ENCODE data around the gene CSMD2. TPM values are rescaled to one million over a fixed set of nuclear protein-coding genes. Genes with fewer than 3 reads are reported as not detected.

The CSMD2 gene
- total RNA-seq, 1 donor from 2014 or later: 2.6 TPM

- Mint-ChIP-seq H3K27me3 (ENCODE audit: insufficient read depth, low read depth) (peaks cover 2% of the 10 kb centered on the region), H3K4me1 (no peaks in the 10 kb centered on the region), H3K9me3 (peaks cover 12% of the 10 kb centered on the region), H3K4me3 (no peak overlapping the region), H3K27ac (no peak overlapping the region), H3K36me3 (no peaks in the 10 kb centered on the region)
- Histone ChIP-seq H4K20me1 (ENCODE audit: low read depth) (no peaks in the 10 kb centered on the region), H3K27me3 (no peaks in the 10 kb centered on the region), H3K4me2 (no peak overlapping the region), H3K4me1 (no peaks in the 10 kb centered on the region), H3K9me3 (ENCODE audit: low read depth) (no peaks in the 10 kb centered on the region), H2AFZ (replicated peaks) (no peak overlapping the region), H3K4me3 (no peak overlapping the region), H3K27ac (no peak overlapping the region), H3K36me3 (peaks cover 7% of the 10 kb centered on the region), H3F3A (ENCODE audit: low read depth) (no peaks in the 10 kb centered on the region), H3K79me2 (ENCODE audit: low read depth) (no peaks in the 10 kb centered on the region), H3K9ac (no peak overlapping the region)
- DNase-seq (ENCODE audit: low spot score): no peak
- TF ChIP-seq EZH2 (IDR thresholded peaks at IDR 0.05) (no peak), CTCF (IDR thresholded peaks at IDR 0.05) (no peak), EZH2phosphoT487 (IDR thresholded peaks at IDR 0.05) (no peak)
Measured at GRCh38 chr1:33810571-33810970, 354.5 kb downstream of the CSMD2 start.

- no peak for TF ChIP-seq EZH2phosphoT487 (IDR thresholded peaks at IDR 0.05)
- TF ChIP-seq EZH2 (IDR thresholded peaks at IDR 0.05): no peak
- no peak for TF ChIP-seq CTCF (IDR thresholded peaks at IDR 0.05)
- Histone ChIP-seq H3K79me2 (ENCODE audit: low read depth) (no peaks in the 10 kb centered on the region), H3K27ac (no peak overlapping the region), H3K9ac (no peak overlapping the region), H3K4me1 (no peaks in the 10 kb centered on the region), H4K20me1 (ENCODE audit: low read depth) (no peaks in the 10 kb centered on the region), H3K36me3 (peaks cover 7% of the 10 kb centered on the region), H3K9me3 (ENCODE audit: low read depth) (no peaks in the 10 kb centered on the region), H2AFZ (replicated peaks) (no peak overlapping the region), H3K4me3 (no peak overlapping the region), H3K4me2 (no peak overlapping the region), H3F3A (ENCODE audit: low read depth) (no peaks in the 10 kb centered on the region), H3K27me3 (no peaks in the 10 kb centered on the region)
- H3K27ac Mint-ChIP-seq: no peak overlapping the region
- DNase-seq (ENCODE audit: low spot score): no peak
- peaks cover 2% of the 10 kb centered on the region for H3K36me3 Mint-ChIP-seq
- peaks cover 12% of the 10 kb centered on the region for H3K9me3 Mint-ChIP-seq
- no peak overlapping the region for H3K4me3 Mint-ChIP-seq
- peaks cover 6% of the 10 kb centered on the region for H3K4me1 Mint-ChIP-seq
- H3K27me3 Mint-ChIP-seq (ENCODE audit: insufficient read depth, low read depth): peaks cover 2% of the 10 kb centered on the region
Measured at GRCh38 chr1:33805988-33806387, 359.0 kb downstream of the CSMD2 start.

GRCh38 chr1:33802268-33802667 is 362.8 kb downstream of the CSMD2 start:
- H3K4me3 ChIP-seq: no peak overlapping the region
- no peaks in the 10 kb centered on the region for H4K20me1 ChIP-seq (ENCODE audit: low read depth)
- H3K4me1 ChIP-seq: no peaks in the 10 kb centered on the region
- TF ChIP-seq CTCF (IDR thresholded peaks at IDR 0.05) (no peak), EZH2phosphoT487 (IDR thresholded peaks at IDR 0.05) (no peak), EZH2 (IDR thresholded peaks at IDR 0.05) (no peak)
- Mint-ChIP-seq H3K27ac (no peak overlapping the region), H3K4me3 (no peak overlapping the region), H3K9me3 (peaks cover 4% of the 10 kb centered on the region), H3K4me1 (peaks cover 6% of the 10 kb centered on the region), H3K27me3 (ENCODE audit: insufficient read depth, low read depth) (no peaks in the 10 kb centered on the region), H3K36me3 (peaks cover 5% of the 10 kb centered on the region)
- no peaks in the 10 kb centered on the region for H3K36me3 ChIP-seq
- no peaks in the 10 kb centered on the region for H3K9me3 ChIP-seq (ENCODE audit: low read depth)
- H3K79me2 ChIP-seq (ENCODE audit: low read depth): no peaks in the 10 kb centered on the region
- H3K27ac ChIP-seq: no peak overlapping the region
- no peak overlapping the region for H2AFZ ChIP-seq (replicated peaks)
- no peak overlapping the region for H3K9ac ChIP-seq
- H3F3A ChIP-seq (ENCODE audit: low read depth): no peaks in the 10 kb centered on the region
- no peak overlapping the region for H3K4me2 ChIP-seq
- H3K27me3 ChIP-seq: no peaks in the 10 kb centered on the region
- DNase-seq (ENCODE audit: low spot score): no peak

All from neural progenitor cell (in vitro differentiated cells).